ENCODE results near the gene LAX1. TPM values are rescaled to one million over a fixed set of nuclear protein-coding genes. Genes with fewer than 3 reads are reported as not detected.

Gene LAX1
- total and polyA plus RNA-seq, 10 of the 15 experiments (the other 5 are each of a cell fraction or from before 2014, with no cell fraction given), result 2.1 to 15.0 (median 9.0) TPM

- intact Hi-C loops (cut with micrococcal nuclease; ENCODE audit: unreplicated experiment), result no loop called here
- Histone ChIP-seq H3K36me3 (ENCODE audit: control insufficient read depth in 2 of 2, insufficient read depth in 2 of 2, low read length in 1 of 2) (peaks cover 4 to 35% of the 10 kb centered on the region in 2 experiments), H3K9me3 (replicated peaks; ENCODE audit: control insufficient read depth, insufficient read depth, low read length) (no peaks in the 10 kb centered on the region), H3K4me1 (ENCODE audit: control insufficient read depth, insufficient read depth, low read length) (no peaks in the 10 kb centered on the region), H3K79me2 (ENCODE audit: control insufficient read depth, insufficient read depth, low read length) (peaks cover 2% of the 10 kb centered on the region), H4K20me1 (ENCODE audit: control insufficient read depth, insufficient read depth) (no peaks in the 10 kb centered on the region), H3K4me2 (ENCODE audit: control insufficient read depth, insufficient read depth) (no peak overlapping the region), H2AFZ (ENCODE audit: control insufficient read depth, low read depth, low read length) (no peak overlapping the region), H3K27ac (ENCODE audit: control insufficient read depth, insufficient read depth) (no peak overlapping the region), H3K27me3 (replicated peaks in 1 of 2; ENCODE audit: control insufficient read depth in 2 of 2, insufficient read depth in 2 of 2, low read length in 1 of 2) (no peaks in the 10 kb centered on the region), H3K9ac (ENCODE audit: control insufficient read depth, insufficient read depth, low read length) (no peak overlapping the region), H3K4me3 (no peak overlapping the region)
- 96% methylated on average over 6 of the region's 6 CpGs for WGBS (ENCODE audit: insufficient coverage, insufficient replicate concordance, low lambda C conversion rate, missing lambda C conversion rate)
- ATAC-seq (no peak), DNase-seq (ENCODE audit: low read depth, low spot score) (no peak), FAIRE-seq (no peak)
- ChIA-PET SMC1A (ENCODE audit: uncharacterized antibody, unreplicated experiment) (interaction anchor here (1.2 kb wide), 1 partner anchor 20 kb away, joined by 4 read pairs; no protein-coding TSS in a partner anchor), RAD21 (ENCODE audit: unreplicated experiment) (no interaction called here), POLR2A (interaction anchor here (0.6 kb wide), 2 partner anchors 41 to 139 kb away, joined by 3 to 4 read pairs; no protein-coding TSS in a partner anchor), CTCF (interaction anchor here (1.1 kb wide), 1 partner anchor 25 kb away, joined by 3 read pairs; no protein-coding TSS in a partner anchor)
- no TSS peak for BruUV-seq (replicated peaks)
- TF ChIP-seq ZNF622 (IDR thresholded peaks at IDR 0.05) (no peak), TBL1XR1 (IDR thresholded peaks at IDR 0.05; ENCODE audit: low read depth, low read length) (no peak), ZBED1 (IDR thresholded peaks at IDR 0.05; ENCODE audit: borderline replicate concordance) (no peak)
- TF ChIP-seq, protein P1, sequence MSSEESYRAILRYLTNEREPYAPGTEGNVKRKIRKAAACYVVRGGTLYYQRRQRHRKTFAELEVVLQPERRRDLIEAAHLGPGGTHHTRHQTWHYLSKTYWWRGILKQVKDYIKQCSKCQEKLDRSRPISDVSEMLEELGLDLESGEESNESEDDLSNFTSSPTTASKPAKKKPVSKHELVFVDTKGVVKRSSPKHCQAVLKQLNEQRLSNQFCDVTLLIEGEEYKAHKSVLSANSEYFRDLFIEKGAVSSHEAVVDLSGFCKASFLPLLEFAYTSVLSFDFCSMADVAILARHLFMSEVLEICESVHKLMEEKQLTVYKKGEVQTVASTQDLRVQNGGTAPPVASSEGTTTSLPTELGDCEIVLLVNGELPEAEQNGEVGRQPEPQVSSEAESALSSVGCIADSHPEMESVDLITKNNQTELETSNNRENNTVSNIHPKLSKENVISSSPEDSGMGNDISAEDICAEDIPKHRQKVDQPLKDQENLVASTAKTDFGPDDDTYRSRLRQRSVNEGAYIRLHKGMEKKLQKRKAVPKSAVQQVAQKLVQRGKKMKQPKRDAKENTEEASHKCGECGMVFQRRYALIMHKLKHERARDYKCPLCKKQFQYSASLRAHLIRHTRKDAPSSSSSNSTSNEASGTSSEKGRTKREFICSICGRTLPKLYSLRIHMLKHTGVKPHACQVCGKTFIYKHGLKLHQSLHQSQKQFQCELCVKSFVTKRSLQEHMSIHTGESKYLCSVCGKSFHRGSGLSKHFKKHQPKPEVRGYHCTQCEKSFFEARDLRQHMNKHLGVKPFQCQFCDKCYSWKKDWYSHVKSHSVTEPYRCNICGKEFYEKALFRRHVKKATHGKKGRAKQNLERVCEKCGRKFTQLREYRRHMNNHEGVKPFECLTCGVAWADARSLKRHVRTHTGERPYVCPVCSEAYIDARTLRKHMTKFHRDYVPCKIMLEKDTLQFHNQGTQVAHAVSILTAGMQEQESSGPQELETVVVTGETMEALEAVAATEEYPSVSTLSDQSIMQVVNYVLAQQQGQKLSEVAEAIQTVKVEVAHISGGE (CRISPR knock-in tag; IDR thresholded peaks at IDR 0.05), result no peak
- TF ChIP-seq, protein P2, sequence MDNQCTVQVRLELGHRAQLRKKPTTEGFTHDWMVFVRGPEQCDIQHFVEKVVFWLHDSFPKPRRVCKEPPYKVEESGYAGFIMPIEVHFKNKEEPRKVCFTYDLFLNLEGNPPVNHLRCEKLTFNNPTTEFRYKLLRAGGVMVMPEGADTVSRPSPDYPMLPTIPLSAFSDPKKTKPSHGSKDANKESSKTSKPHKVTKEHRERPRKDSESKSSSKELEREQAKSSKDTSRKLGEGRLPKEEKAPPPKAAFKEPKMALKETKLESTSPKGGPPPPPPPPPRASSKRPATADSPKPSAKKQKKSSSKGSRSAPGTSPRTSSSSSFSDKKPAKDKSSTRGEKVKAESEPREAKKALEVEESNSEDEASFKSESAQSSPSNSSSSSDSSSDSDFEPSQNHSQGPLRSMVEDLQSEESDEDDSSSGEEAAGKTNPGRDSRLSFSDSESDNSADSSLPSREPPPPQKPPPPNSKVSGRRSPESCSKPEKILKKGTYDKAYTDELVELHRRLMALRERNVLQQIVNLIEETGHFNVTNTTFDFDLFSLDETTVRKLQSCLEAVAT (IDR thresholded peaks at IDR 0.05), result no peak
- in situ Hi-C loops (cut with MboI), result no loop called here
These were observed 53.4 kb downstream of the LAX1 start for GRCh38 chr1:203818399-203818798.

Data from GM12878 (cell line).